Stimulated activated CD4-positive, alpha-beta T cell treated with anti-CD3 and anti-CD28 coated beads, Interleukin-4, amount 100 ng/mL, for 48 hours (primary cell): Measurements from ENCODE around the gene ANXA4.
"Not testable (repeated sequence)": the region's sequence is repeated elsewhere in the genome, so short reads cannot be mapped to it uniquely, and the experiment has no call there.

Experiments
- DNase-seq, 2 donors: peaks; one replicate each; pipeline ENCODE4 v3.0.0-alpha.2; 2020; ENCODE audit warnings: low read depth in 2 of 2

ANXA4 gene

GRCh38 chr2:69807821-69808540 lies 66.0 kb downstream of the ANXA4 start:
- DNase-seq: no peak

GRCh38 chr2:69810550-69810949 lies 68.6 kb downstream of the ANXA4 start:
- no peak for DNase-seq

- DNase-seq: no peak
Measured at GRCh38 chr2:69811018-69811417, 69.1 kb downstream of the ANXA4 start.

GRCh38 chr2:69811591-69811990 lies 69.7 kb downstream of the ANXA4 start:
- no peak for DNase-seq

GRCh38 chr2:69815717-69816116 lies 73.8 kb downstream of the ANXA4 start:
- no peak for DNase-seq

- peak; percentile 49 to 61 for DNase-seq
Measured at GRCh38 chr2:69816923-69817542, 75.1 kb downstream of the ANXA4 start.

GRCh38 chr2:69817729-69818501 lies 76.0 kb downstream of the ANXA4 start:
- no peak for DNase-seq

- no peak for DNase-seq
Measured at GRCh38 chr2:69827796-69828540, 86.0 kb downstream of the ANXA4 start.

GRCh38 chr2:69828938-69829255 lies 87.0 kb downstream of the ANXA4 start:
- no peak for DNase-seq

GRCh38 chr2:69829256-69830044 lies 87.5 kb downstream of the ANXA4 start, which contains the start of gene GMCL1:
GMCL1 (plus strand) TSS chr2:69829660; CDS start chr2:69829893, 233 bp downstream.
- peak; percentile 97 to 99 for DNase-seq

GRCh38 chr2:69830045-69830905 lies 88.3 kb downstream of the ANXA4 start:
- DNase-seq: peak; percentile 22 to 26

- not testable (repeated sequence) for DNase-seq
Measured at GRCh38 chr2:69830906-69831241, 88.9 kb downstream of the ANXA4 start.

- no peak for DNase-seq
Measured at GRCh38 chr2:69831354-69831905, 89.5 kb downstream of the ANXA4 start.

- no peak for DNase-seq
Measured at GRCh38 chr2:69833752-69834151, 91.8 kb downstream of the ANXA4 start.

GRCh38 chr2:69835666-69836065 lies 93.7 kb downstream of the ANXA4 start:
- DNase-seq: no peak

- DNase-seq: no peak
Measured at GRCh38 chr2:69836316-69836715, 94.4 kb downstream of the ANXA4 start.

GRCh38 chr2:69837533-69837932 lies 95.6 kb downstream of the ANXA4 start:
- DNase-seq: no peak

GRCh38 chr2:69843993-69844392 lies 102.1 kb downstream of the ANXA4 start:
- no peak for DNase-seq

GRCh38 chr2:69844560-69844959 lies 102.6 kb downstream of the ANXA4 start:
- no peak for DNase-seq
